Nephron progenitor cell (in vitro differentiated cells): ENCODE results near the gene ZNF385D.

Experiments
- DNase-seq: peaks from one replicate; pipeline ENCODE4 v3.0.0; 2021
- H3K27ac Mint-ChIP-seq: 2 replicates; pipeline ENCODE4 v1.8.0; 2021; ENCODE audit warnings: mild to moderate bottlenecking, moderate library complexity, mixed read lengths
- H3K27me3 Mint-ChIP-seq: 2 replicates; pipeline ENCODE4 v1.8.0; 2021; ENCODE audit warnings: mild to moderate bottlenecking, low read depth, mixed read lengths; ENCODE audit not compliant: poor library complexity
- H3K36me3 Mint-ChIP-seq: 2 replicates; pipeline ENCODE4 v1.8.0; 2021; ENCODE audit warnings: low read depth, mixed read lengths
- H3K4me1 Mint-ChIP-seq: 2 replicates; pipeline ENCODE4 v1.8.0; 2021; ENCODE audit warnings: mixed read lengths
- H3K4me3 Mint-ChIP-seq: 2 replicates; pipeline ENCODE4 v1.8.0; 2021; ENCODE audit warnings: mild to moderate bottlenecking, moderate library complexity, mixed read lengths
- H3K9me3 Mint-ChIP-seq: 2 replicates; pipeline ENCODE4 v1.8.0; 2021; ENCODE audit warnings: mild to moderate bottlenecking, moderate library complexity, mixed read lengths
- TF ChIP-seq, protein P1 (sequence below): fragments of 200-600 bp; sonication (generic); IDR thresholded peaks from 2 replicates; pipeline ENCODE4 v1.5.0; 2021; ENCODE audit warnings: antibody characterized with exemption

The ZNF385D gene

DNA sequence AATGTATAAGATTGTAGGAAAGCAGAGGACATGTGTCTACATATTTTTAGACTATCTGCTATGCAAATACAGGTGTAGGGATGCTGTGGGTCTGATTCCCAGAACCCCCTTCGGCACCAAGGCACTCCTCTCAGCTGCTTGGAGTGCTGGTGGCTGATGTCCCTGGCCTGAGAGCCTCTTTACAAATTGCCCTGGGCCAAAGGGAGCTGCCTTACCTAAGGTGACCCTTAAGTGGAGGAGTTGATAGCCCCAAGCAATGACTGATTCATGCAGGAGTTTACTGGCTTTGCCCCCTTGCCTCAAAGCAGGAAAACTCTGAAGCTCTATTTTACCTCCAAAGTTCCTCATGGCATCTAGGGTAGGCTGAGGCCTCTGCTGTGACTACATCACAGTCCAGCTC, 83.0 kb downstream of the ZNF385D start:
- TF ChIP-seq, protein P1, sequence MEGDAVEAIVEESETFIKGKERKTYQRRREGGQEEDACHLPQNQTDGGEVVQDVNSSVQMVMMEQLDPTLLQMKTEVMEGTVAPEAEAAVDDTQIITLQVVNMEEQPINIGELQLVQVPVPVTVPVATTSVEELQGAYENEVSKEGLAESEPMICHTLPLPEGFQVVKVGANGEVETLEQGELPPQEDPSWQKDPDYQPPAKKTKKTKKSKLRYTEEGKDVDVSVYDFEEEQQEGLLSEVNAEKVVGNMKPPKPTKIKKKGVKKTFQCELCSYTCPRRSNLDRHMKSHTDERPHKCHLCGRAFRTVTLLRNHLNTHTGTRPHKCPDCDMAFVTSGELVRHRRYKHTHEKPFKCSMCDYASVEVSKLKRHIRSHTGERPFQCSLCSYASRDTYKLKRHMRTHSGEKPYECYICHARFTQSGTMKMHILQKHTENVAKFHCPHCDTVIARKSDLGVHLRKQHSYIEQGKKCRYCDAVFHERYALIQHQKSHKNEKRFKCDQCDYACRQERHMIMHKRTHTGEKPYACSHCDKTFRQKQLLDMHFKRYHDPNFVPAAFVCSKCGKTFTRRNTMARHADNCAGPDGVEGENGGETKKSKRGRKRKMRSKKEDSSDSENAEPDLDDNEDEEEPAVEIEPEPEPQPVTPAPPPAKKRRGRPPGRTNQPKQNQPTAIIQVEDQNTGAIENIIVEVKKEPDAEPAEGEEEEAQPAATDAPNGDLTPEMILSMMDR: no peak
- no peaks in the 10 kb centered on the region for H3K9me3 Mint-ChIP-seq
- H3K36me3 Mint-ChIP-seq: no peaks in the 10 kb centered on the region
- H3K4me1 Mint-ChIP-seq: peaks cover 5% of the 10 kb centered on the region
- H3K4me3 Mint-ChIP-seq: no peak overlapping the region
- no peak for DNase-seq
- no peak overlapping the region for H3K27ac Mint-ChIP-seq
- no peaks in the 10 kb centered on the region for H3K27me3 Mint-ChIP-seq

DNA sequence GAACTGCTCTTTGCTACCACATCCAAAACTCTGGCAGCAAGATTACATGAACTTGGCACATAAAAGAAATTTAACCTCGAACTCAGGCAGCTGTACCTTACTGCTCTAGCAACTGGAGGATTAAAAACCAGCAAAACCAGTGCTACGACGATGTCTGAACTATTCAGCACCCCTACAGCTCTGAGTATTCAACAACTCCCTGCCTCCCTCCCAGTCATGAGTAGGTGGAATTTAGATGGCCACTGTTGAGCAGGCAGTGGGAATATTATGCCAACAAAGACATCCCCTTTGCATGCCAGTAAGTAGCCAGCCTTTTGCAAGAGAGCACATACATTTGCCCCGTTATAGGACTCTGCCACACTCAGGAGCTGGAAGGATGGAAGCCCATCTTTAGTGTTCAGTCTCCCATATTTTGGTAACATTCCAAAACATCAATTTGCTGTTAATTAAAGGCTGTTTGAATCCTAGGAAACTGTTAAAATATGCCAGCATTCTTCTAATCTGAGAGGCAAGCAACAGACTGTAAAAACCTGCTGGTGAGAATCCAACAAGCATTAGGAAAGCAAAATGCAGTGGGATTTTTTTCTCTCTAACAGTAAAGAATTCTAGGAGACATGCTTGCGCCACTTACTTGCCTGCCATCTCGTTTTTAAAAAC, 85.4 kb downstream of the ZNF385D start:
- DNase-seq: no peak
- TF ChIP-seq, protein P1: no peak
- Mint-ChIP-seq H3K4me3 (no peak overlapping the region), H3K9me3 (no peaks in the 10 kb centered on the region), H3K4me1 (no peaks in the 10 kb centered on the region), H3K27ac (no peak overlapping the region), H3K36me3 (no peaks in the 10 kb centered on the region), H3K27me3 (no peaks in the 10 kb centered on the region)

- DNase-seq: no peak
- Mint-ChIP-seq H3K27me3 (no peaks in the 10 kb centered on the region), H3K4me1 (no peaks in the 10 kb centered on the region), H3K27ac (no peak overlapping the region), H3K9me3 (no peaks in the 10 kb centered on the region), H3K4me3 (no peak overlapping the region), H3K36me3 (no peaks in the 10 kb centered on the region)
- TF ChIP-seq, protein P1: no peak
Measured at GRCh38 chr3:21664996-21665395, 86.0 kb downstream of the ZNF385D start.

- Mint-ChIP-seq H3K27ac (no peak overlapping the region), H3K36me3 (no peaks in the 10 kb centered on the region), H3K4me3 (no peak overlapping the region), H3K4me1 (no peaks in the 10 kb centered on the region), H3K27me3 (no peaks in the 10 kb centered on the region), H3K9me3 (no peaks in the 10 kb centered on the region)
- DNase-seq: no peak
- TF ChIP-seq, protein P1: no peak
Measured at GRCh38 chr3:21662403-21662802, 88.6 kb downstream of the ZNF385D start.

DNA sequence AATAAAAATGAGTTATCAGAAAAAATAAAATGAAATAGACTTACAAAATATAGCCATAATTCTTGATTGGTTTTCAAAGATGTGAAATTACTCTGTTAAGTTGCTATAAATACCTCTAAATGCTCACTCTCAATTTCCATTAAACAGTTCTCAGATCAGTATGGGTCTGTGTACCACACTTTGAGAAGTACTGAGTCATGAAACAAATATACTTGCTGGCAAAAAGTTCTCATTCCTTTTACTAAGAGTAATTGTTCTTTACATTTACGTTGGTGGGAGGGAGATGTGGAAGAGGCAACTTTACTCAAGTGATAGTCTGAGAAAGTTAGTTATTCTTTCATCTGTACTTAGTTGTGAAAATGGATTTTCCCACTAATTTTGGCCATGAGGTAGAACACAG, 96.3 kb downstream of the ZNF385D start:
- no peaks in the 10 kb centered on the region for H3K4me1 Mint-ChIP-seq
- TF ChIP-seq, protein P1: no peak
- no peak overlapping the region for H3K27ac Mint-ChIP-seq
- H3K27me3 Mint-ChIP-seq: peaks cover 4% of the 10 kb centered on the region
- H3K4me3 Mint-ChIP-seq: no peak overlapping the region
- DNase-seq: no peak
- no peaks in the 10 kb centered on the region for H3K36me3 Mint-ChIP-seq
- no peaks in the 10 kb centered on the region for H3K9me3 Mint-ChIP-seq

DNA sequence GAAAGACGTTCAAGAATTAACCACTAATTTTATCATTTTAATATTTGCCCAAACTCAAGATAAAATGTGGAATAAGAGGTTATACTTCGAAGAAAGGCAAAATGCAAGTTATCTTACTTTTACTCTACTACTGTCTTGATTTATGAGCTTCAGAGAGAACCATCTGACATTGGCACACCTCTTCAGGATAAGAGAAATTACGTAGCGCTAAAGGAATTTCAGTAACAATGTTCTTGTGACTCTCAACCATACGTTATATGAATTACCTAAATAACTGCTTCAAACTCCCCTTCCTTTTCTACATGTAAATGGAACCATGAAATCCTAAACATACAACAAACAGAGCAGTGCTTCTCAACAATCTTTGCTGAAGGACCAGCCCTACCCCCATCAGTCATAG, 96.8 kb downstream of the ZNF385D start:
- no peak for DNase-seq
- Mint-ChIP-seq H3K4me1 (no peaks in the 10 kb centered on the region), H3K27ac (no peak overlapping the region), H3K9me3 (no peaks in the 10 kb centered on the region), H3K36me3 (no peaks in the 10 kb centered on the region), H3K27me3 (peaks cover 4% of the 10 kb centered on the region), H3K4me3 (no peak overlapping the region)
- TF ChIP-seq, protein P1: no peak
